B cell (primary cell): ENCODE measurements around the gene IRGQ.

Experiments
- EZH2 ChIP-seq: IDR thresholded peaks from 2 replicates; pipeline ENCODE4 v1.6.1; 2012; ENCODE audit warnings: borderline replicate concordance, low read depth, mild to moderate bottlenecking, moderate library complexity, low read length; ENCODE audit not compliant: insufficient read depth, poor library complexity, severe bottlenecking
- TF ChIP-seq, protein P1 (sequence below): fragments of 200-600 bp; IDR thresholded peaks from one replicate; pipeline ENCODE4 v1.8.0; 2022; ENCODE audit warnings: antibody characterized with exemption, mild to moderate bottlenecking

DNA sequence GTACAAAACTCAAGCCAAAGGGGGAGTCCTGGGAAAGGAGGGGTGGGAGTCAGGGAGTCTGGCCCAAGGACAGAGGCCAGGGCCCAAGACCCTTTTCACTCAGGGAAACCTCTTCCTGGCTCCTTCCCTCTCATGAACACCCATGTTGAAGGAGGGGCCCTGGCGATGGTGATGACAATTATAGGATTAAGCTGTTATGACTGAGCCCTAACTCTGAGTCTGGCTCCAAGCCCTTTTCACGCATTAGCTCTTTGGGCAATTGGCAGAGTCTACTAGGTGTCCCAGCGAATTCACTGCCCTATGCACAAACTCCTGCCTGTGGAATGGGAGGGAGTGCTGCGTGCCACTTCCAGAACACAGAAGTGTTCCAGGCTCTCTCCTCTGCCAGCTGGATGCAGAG is 42.3 kb downstream of the IRGQ start:
- TF ChIP-seq, protein P1, sequence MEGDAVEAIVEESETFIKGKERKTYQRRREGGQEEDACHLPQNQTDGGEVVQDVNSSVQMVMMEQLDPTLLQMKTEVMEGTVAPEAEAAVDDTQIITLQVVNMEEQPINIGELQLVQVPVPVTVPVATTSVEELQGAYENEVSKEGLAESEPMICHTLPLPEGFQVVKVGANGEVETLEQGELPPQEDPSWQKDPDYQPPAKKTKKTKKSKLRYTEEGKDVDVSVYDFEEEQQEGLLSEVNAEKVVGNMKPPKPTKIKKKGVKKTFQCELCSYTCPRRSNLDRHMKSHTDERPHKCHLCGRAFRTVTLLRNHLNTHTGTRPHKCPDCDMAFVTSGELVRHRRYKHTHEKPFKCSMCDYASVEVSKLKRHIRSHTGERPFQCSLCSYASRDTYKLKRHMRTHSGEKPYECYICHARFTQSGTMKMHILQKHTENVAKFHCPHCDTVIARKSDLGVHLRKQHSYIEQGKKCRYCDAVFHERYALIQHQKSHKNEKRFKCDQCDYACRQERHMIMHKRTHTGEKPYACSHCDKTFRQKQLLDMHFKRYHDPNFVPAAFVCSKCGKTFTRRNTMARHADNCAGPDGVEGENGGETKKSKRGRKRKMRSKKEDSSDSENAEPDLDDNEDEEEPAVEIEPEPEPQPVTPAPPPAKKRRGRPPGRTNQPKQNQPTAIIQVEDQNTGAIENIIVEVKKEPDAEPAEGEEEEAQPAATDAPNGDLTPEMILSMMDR = no peak
- no peak for TF ChIP-seq EZH2
